Measurements from ENCODE around the gene AKAP6. TPM values are rescaled to one million over a fixed set of nuclear protein-coding genes. Genes with fewer than 3 reads are reported as not detected.

The AKAP6 gene
- total RNA-seq, 1 donor from 2014 or later: 2.8 TPM

- no peak overlapping the region for H3K27ac ChIP-seq (ENCODE audit: low read depth, low read length)
- no peaks in the 10 kb centered on the region for H3K79me2 ChIP-seq (ENCODE audit: insufficient read depth, low read length)
- no peak for TF ChIP-seq EZH2 (IDR thresholded peaks at IDR 0.05; ENCODE audit: insufficient read depth, low read length)
- no peak for TF ChIP-seq CTCF (IDR thresholded peaks at IDR 0.05; ENCODE audit: insufficient read depth, low read depth, low read length)
- no peak overlapping the region for H3K4me3 ChIP-seq (ENCODE audit: insufficient read depth, low read depth, low read length)
- H3K4me1 Mint-ChIP-seq (ENCODE audit: low read depth, unreplicated experiment): peaks cover 4% of the 10 kb centered on the region
- no peaks in the 10 kb centered on the region for H3K27me3 ChIP-seq (ENCODE audit: insufficient read depth, low read length)
- H3K4me2 ChIP-seq (ENCODE audit: low read length): no peak overlapping the region
- FAIRE-seq (no peak), DNase-seq (ENCODE audit: low read depth) (peak; percentile 34)
- H3K9me3 Mint-ChIP-seq (ENCODE audit: unreplicated experiment): no peaks in the 10 kb centered on the region
- H3K36me3 ChIP-seq (ENCODE audit: insufficient read depth, low read length): no peaks in the 10 kb centered on the region
- no peaks in the 10 kb centered on the region for H3K9me3 ChIP-seq (ENCODE audit: insufficient read depth, low read depth, low read length)
- H3K4me3 Mint-ChIP-seq (ENCODE audit: unreplicated experiment): no peak overlapping the region
- no peaks in the 10 kb centered on the region for H3K4me1 ChIP-seq (ENCODE audit: insufficient read depth, low read length)
- no peak overlapping the region for H3K9ac ChIP-seq (ENCODE audit: low read length)
- H4K20me1 ChIP-seq (ENCODE audit: insufficient read depth, low read length): no peaks in the 10 kb centered on the region
- no peaks in the 10 kb centered on the region for H3K27me3 Mint-ChIP-seq (ENCODE audit: low read depth, unreplicated experiment)
- H3K27ac Mint-ChIP-seq (ENCODE audit: unreplicated experiment): no peak overlapping the region
- H2AFZ ChIP-seq (ENCODE audit: low read depth, low read length): no peak overlapping the region
- H3K36me3 Mint-ChIP-seq (ENCODE audit: low read depth, unreplicated experiment): no peaks in the 10 kb centered on the region
Measured at GRCh38 chr14:32559590-32559989, 230.5 kb downstream of the AKAP6 start.

- Mint-ChIP-seq H3K9me3 (ENCODE audit: unreplicated experiment) (no peaks in the 10 kb centered on the region), H3K27me3 (ENCODE audit: low read depth, unreplicated experiment) (no peaks in the 10 kb centered on the region), H3K4me3 (ENCODE audit: unreplicated experiment) (no peak overlapping the region), H3K36me3 (ENCODE audit: low read depth, unreplicated experiment) (no peaks in the 10 kb centered on the region), H3K27ac (ENCODE audit: unreplicated experiment) (no peak overlapping the region), H3K4me1 (ENCODE audit: low read depth, unreplicated experiment) (peaks cover 12% of the 10 kb centered on the region)
- no peaks in the 10 kb centered on the region for H4K20me1 ChIP-seq (ENCODE audit: insufficient read depth, low read length)
- H3K27ac ChIP-seq (ENCODE audit: low read depth, low read length): no peak overlapping the region
- H3K4me3 ChIP-seq (ENCODE audit: insufficient read depth, low read depth, low read length): no peak overlapping the region
- FAIRE-seq (peak; percentile 95), DNase-seq (ENCODE audit: low read depth) (peak; percentile 72)
- H3K36me3 ChIP-seq (ENCODE audit: insufficient read depth, low read length): no peaks in the 10 kb centered on the region
- no peaks in the 10 kb centered on the region for H3K4me1 ChIP-seq (ENCODE audit: insufficient read depth, low read length)
- H3K9me3 ChIP-seq (ENCODE audit: insufficient read depth, low read depth, low read length): no peaks in the 10 kb centered on the region
- TF ChIP-seq EZH2 (IDR thresholded peaks at IDR 0.05; ENCODE audit: insufficient read depth, low read length): no peak
- TF ChIP-seq CTCF (IDR thresholded peaks at IDR 0.05; ENCODE audit: insufficient read depth, low read depth, low read length): peak; percentile 100
- no peaks in the 10 kb centered on the region for H3K27me3 ChIP-seq (ENCODE audit: insufficient read depth, low read length)
- H3K9ac ChIP-seq (ENCODE audit: low read length): no peak overlapping the region
- H3K79me2 ChIP-seq (ENCODE audit: insufficient read depth, low read length): no peaks in the 10 kb centered on the region
- H2AFZ ChIP-seq (ENCODE audit: low read depth, low read length): no peak overlapping the region
- H3K4me2 ChIP-seq (ENCODE audit: low read length): no peak overlapping the region
Measured at GRCh38 chr14:32560209-32560857, 231.2 kb downstream of the AKAP6 start.

- H3K4me1 ChIP-seq (ENCODE audit: insufficient read depth, low read length): no peaks in the 10 kb centered on the region
- no peak overlapping the region for H3K4me2 ChIP-seq (ENCODE audit: low read length)
- Mint-ChIP-seq H3K27me3 (ENCODE audit: low read depth, unreplicated experiment) (no peaks in the 10 kb centered on the region), H3K9me3 (ENCODE audit: unreplicated experiment) (no peaks in the 10 kb centered on the region), H3K4me3 (ENCODE audit: unreplicated experiment) (no peak overlapping the region), H3K4me1 (ENCODE audit: low read depth, unreplicated experiment) (peaks cover 12% of the 10 kb centered on the region), H3K27ac (ENCODE audit: unreplicated experiment) (peak overlapping the region; percentile 68), H3K36me3 (ENCODE audit: low read depth, unreplicated experiment) (no peaks in the 10 kb centered on the region)
- H3K4me3 ChIP-seq (ENCODE audit: insufficient read depth, low read depth, low read length): no peak overlapping the region
- no peaks in the 10 kb centered on the region for H3K9me3 ChIP-seq (ENCODE audit: insufficient read depth, low read depth, low read length)
- no peaks in the 10 kb centered on the region for H4K20me1 ChIP-seq (ENCODE audit: insufficient read depth, low read length)
- no peak overlapping the region for H3K27ac ChIP-seq (ENCODE audit: low read depth, low read length)
- no peaks in the 10 kb centered on the region for H3K27me3 ChIP-seq (ENCODE audit: insufficient read depth, low read length)
- FAIRE-seq (peak; percentile 90), DNase-seq (ENCODE audit: low read depth) (peak; percentile 72)
- no peak overlapping the region for H2AFZ ChIP-seq (ENCODE audit: low read depth, low read length)
- no peaks in the 10 kb centered on the region for H3K36me3 ChIP-seq (ENCODE audit: insufficient read depth, low read length)
- H3K9ac ChIP-seq (ENCODE audit: low read length): no peak overlapping the region
- TF ChIP-seq CTCF (IDR thresholded peaks at IDR 0.05; ENCODE audit: insufficient read depth, low read depth, low read length) (no peak), EZH2 (IDR thresholded peaks at IDR 0.05; ENCODE audit: insufficient read depth, low read length) (no peak)
- no peaks in the 10 kb centered on the region for H3K79me2 ChIP-seq (ENCODE audit: insufficient read depth, low read length)
Measured at GRCh38 chr14:32561520-32561919, 232.4 kb downstream of the AKAP6 start.
